LNCAP (cell line): ENCODE measurements around the gene CTBP2.

ENCODE experiments used
- TF ChIP-seq, protein P1 (sequence below): fragments of 450-650 bp; IDR thresholded peaks from 2 replicates; pipeline ENCODE4 v1.5.1; 2017; ENCODE audit warnings: mild to moderate bottlenecking

CTBP2 gene

DNA sequence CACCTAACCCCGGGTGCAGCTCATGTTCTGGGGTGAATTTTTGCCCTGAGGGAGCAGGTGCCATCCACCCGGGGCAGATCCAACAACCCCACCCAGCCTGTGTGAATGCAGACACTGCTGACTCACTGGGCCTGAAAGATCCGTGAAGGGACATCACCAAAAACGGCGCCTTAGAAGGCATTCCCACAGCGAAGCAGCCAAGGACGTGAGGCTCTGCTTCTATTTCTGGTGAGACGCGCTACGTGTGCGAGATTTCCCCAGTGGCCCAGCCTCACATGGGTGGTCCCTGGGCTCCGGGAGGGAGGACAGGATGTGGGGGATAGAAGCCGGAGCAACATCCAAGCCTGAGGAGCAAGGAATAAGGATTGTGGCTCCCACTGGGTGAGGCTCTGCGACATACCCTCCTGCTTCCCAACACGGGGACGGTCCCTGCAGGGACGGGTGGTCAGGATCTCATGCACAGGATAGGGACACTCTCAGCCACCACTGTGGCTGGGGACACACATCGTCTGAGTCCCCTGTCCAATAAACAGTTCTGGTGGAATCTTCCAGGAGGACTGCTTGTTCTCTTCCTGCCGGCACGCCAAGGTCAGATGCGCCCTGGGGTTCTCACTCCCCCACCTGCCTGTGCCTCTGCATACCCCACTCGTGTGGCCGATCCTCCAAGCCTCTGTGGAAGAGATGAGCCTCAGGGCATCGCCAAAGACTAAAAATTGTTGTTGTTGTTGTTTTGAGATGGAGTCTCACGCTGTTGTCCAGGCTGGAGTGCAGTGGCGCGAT lies 148.2 kb downstream of the CTBP2 start:
- TF ChIP-seq, protein P1, sequence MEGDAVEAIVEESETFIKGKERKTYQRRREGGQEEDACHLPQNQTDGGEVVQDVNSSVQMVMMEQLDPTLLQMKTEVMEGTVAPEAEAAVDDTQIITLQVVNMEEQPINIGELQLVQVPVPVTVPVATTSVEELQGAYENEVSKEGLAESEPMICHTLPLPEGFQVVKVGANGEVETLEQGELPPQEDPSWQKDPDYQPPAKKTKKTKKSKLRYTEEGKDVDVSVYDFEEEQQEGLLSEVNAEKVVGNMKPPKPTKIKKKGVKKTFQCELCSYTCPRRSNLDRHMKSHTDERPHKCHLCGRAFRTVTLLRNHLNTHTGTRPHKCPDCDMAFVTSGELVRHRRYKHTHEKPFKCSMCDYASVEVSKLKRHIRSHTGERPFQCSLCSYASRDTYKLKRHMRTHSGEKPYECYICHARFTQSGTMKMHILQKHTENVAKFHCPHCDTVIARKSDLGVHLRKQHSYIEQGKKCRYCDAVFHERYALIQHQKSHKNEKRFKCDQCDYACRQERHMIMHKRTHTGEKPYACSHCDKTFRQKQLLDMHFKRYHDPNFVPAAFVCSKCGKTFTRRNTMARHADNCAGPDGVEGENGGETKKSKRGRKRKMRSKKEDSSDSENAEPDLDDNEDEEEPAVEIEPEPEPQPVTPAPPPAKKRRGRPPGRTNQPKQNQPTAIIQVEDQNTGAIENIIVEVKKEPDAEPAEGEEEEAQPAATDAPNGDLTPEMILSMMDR, result no peak

DNA sequence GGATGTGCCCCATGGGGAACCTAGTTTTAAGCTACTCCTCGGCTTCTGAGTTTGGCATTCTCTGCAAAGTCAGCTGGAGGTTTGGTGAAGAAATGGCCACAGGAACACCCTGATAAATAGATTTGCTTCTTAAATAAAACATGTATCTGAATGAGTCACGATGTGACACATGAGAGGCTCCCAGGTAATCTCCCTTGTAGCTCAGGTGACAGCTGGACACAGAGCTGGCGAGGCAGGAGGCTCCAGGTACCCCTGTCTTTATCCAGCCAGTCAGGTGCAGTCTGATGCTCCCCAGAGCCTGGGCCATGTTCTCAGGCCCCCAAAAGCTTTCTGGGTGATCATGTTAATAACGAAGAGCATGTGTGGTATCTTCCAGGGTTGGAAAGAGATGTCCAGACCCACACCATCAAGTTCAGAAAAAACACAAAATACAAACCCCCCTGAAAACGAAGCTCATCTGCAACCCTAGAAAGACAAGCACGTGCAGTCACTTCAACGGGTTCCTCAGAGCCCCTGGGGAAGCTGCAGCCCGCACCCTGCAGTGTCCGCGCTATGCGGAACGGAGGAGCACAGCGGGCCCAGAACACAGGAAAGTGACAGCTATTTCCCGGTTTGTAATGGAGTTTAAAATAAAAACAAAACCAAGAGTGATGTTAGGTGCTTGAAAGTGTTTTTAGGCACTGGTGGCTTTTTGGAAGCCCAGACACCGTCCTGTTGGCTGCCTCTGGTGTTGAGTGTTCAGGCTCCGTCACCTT lies 149.0 kb downstream of the CTBP2 start:
- TF ChIP-seq, protein P1, result no peak

DNA sequence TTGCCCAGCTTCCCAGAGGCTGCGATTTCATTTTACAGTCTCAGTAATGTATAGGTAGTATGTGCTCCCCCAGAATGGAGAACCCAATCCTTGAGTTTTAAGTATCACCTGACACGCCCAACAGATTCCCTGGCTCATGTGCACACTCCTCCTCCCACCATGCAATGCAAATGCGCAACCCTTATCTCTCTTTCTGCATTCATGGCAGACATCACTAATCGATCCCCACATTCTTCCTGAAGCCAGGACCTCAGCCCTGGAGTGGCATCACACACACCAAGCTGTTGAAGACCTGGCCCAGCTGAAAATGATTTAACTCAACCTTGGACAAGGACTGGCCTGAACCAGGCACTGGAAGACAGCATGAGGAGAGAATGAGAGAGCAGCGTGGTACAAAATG lies 150.0 kb downstream of the CTBP2 start:
- TF ChIP-seq, protein P1, result no peak

- TF ChIP-seq, protein P1, result no peak
Measured at GRCh38 chr10:125009661-125010161, 150.7 kb downstream of the CTBP2 start.

DNA sequence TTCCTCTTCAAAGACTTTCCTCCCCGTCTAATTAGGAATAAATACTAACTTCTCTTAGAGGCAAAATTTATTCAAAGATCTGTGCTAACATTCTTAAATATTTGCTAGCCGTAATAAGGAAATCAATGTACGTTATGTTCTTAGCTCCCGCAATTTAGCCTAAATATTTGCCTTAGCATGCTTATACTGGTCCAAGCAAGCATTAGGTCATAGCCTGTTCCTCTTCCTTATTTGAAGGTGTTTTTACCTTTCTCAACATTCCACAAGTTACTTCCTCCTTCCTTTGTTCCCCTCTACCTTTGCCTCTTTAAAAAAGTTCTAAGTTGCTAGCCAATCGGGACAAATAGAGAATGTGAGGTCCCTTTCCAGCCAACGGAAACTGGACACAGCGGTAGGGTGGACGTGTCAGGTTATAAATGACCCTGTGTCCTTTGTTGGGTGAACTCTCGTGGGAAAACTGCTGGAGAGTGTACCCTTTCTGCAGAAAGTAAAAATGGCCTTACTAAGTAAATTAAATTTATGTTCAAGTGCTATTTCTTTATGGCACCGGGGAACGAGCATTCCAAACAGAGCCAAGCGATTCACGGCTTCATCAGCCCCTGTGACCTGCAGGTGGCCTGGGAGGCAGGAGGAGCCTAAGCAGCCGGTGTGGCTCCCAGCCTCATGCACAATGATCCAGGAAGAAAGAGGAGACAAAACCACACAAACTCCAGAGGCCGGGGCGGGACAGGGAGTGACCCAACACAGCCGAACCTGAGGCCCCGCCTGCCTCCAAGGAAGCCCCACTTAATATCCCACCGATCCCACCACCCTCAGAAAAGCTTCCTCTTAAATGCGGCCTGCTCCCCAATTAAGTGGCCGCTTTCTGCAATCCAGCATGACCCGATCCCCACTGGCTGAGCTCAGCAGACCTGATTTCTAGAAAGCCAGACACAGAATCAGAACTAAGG lies 151.4 kb downstream of the CTBP2 start:
- TF ChIP-seq, protein P1, result no peak

- TF ChIP-seq, protein P1, result no peak
Measured at GRCh38 chr10:125007436-125007835, 152.9 kb downstream of the CTBP2 start.

DNA sequence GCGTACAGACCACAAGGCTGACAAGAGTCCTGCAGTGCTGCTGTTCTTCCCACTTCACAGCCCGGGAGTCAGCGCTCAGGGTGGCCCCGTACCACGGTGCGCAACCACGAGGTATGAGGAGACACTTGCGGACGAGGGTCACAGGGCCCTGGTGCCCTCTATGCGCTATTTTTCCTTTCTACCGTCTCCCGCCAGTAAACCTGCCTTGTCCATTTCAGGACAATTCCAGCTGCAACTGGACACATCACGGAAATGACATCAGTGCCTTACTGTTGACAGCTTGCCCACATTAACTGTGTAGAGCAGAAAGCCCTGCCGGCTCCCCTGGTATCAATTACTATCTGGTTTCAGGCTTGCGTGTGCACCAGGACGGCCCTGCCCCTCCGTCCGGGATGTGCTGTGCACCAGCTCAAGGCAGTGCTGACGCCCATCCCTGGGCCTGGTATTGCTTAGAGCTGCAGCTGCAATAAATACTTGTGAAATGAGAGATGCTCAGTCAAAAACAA lies 153.4 kb downstream of the CTBP2 start:
- TF ChIP-seq, protein P1, result no peak
